NCI-H1694 (cell line): ENCODE data around the gene FOXO6.

ENCODE experiments used
- DNase-seq: peaks from one replicate; lab custom pipeline; 2025; lab: John Stamatoyannopoulos, UW

The FOXO6 gene

GRCh38 chr1:41367288-41367642 lies 6.0 kb downstream of the FOXO6 start:
- DNase-seq = no peak

- peak; percentile 18 for DNase-seq
Measured at GRCh38 chr1:41368366-41368765, 7.1 kb downstream of the FOXO6 start.

- DNase-seq = no peak
Measured at GRCh38 chr1:41368801-41369200, 7.6 kb downstream of the FOXO6 start.

GRCh38 chr1:41369531-41369930 lies 8.3 kb downstream of the FOXO6 start:
- no peak for DNase-seq

GRCh38 chr1:41370225-41370624 lies 9.0 kb downstream of the FOXO6 start:
- DNase-seq = no peak

GRCh38 chr1:41370756-41371420 lies 9.7 kb downstream of the FOXO6 start:
- DNase-seq = no peak

- peak; percentile 75 for DNase-seq
Measured at GRCh38 chr1:41371630-41372599, 10.7 kb downstream of the FOXO6 start.

GRCh38 chr1:41372600-41372993 lies 11.4 kb downstream of the FOXO6 start:
- DNase-seq = no peak

- no peak for DNase-seq
Measured at GRCh38 chr1:41373373-41373772, 12.1 kb downstream of the FOXO6 start.

GRCh38 chr1:41374711-41375110 lies 13.5 kb downstream of the FOXO6 start:
- DNase-seq = no peak

- no peak for DNase-seq
Measured at GRCh38 chr1:41377397-41377796, 16.2 kb downstream of the FOXO6 start.

GRCh38 chr1:41378222-41378621 lies 17.0 kb downstream of the FOXO6 start:
- DNase-seq = no peak

- DNase-seq = no peak
Measured at GRCh38 chr1:41378999-41379737, 17.9 kb downstream of the FOXO6 start.

- DNase-seq = no peak
Measured at GRCh38 chr1:41379738-41380130, 18.5 kb downstream of the FOXO6 start.

- DNase-seq = no peak
Measured at GRCh38 chr1:41380195-41380594, 19.0 kb downstream of the FOXO6 start.

GRCh38 chr1:41380979-41381691 lies 19.9 kb downstream of the FOXO6 start:
- peak; percentile 52 for DNase-seq

- DNase-seq = no peak
Measured at GRCh38 chr1:41381692-41382479, 20.7 kb downstream of the FOXO6 start.

GRCh38 chr1:41382480-41383090 lies 21.4 kb downstream of the FOXO6 start:
- no peak for DNase-seq

- DNase-seq = no peak
Measured at GRCh38 chr1:41383094-41383852, 22.0 kb downstream of the FOXO6 start.

GRCh38 chr1:41384579-41384978 lies 23.3 kb downstream of the FOXO6 start:
- no peak for DNase-seq
